Stimulated activated naive CD8-positive, alpha-beta T cell treated with anti-CD3 and anti-CD28 coated beads, Interleukin-15, amount 100 ng/mL, for 72 hours (primary cell): ENCODE data around the gene LXN.
A peak's percentile ranks its signal among the peaks of the same experiment; 100 is the strongest.

ENCODE experiments used
- ATAC-seq: fragments of 150-1000 bp; cut with Tn5 transposase; 2 replicates; pipeline ENCODE4 v1.10.0; 2021; ENCODE audit warnings: mild to moderate bottlenecking, moderate library complexity
- DNase-seq, 2 donors: peaks; one replicate each; pipeline ENCODE4 v3.0.0; 2021 to 2022
- H3K27ac Mint-ChIP-seq, 2 donors: one replicate each; pipeline ENCODE4 v1.8.0; 2022; ENCODE audit warnings: mild to moderate bottlenecking in 2 of 2, mixed read lengths in 2 of 2, moderate library complexity in 2 of 2
- H3K27me3 Mint-ChIP-seq: one replicate; pipeline ENCODE4 v1.8.0; 2022; ENCODE audit warnings: mixed read lengths
- H3K4me1 Mint-ChIP-seq: one replicate; pipeline ENCODE4 v1.8.0; 2022; ENCODE audit warnings: mild to moderate bottlenecking, mixed read lengths
- H3K4me3 Mint-ChIP-seq, 2 donors: one replicate each; pipeline ENCODE4 v1.8.0; 2022; ENCODE audit warnings: mild to moderate bottlenecking in 2 of 2, mixed read lengths in 2 of 2, moderate library complexity in 1 of 2
- H3K9me3 Mint-ChIP-seq, 2 donors: one replicate each; pipeline ENCODE4 v1.8.0; 2022; ENCODE audit warnings: mixed read lengths in 2 of 2

LXN gene, protein sequence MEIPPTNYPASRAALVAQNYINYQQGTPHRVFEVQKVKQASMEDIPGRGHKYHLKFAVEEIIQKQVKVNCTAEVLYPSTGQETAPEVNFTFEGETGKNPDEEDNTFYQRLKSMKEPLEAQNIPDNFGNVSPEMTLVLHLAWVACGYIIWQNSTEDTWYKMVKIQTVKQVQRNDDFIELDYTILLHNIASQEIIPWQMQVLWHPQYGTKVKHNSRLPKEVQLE

DNA sequence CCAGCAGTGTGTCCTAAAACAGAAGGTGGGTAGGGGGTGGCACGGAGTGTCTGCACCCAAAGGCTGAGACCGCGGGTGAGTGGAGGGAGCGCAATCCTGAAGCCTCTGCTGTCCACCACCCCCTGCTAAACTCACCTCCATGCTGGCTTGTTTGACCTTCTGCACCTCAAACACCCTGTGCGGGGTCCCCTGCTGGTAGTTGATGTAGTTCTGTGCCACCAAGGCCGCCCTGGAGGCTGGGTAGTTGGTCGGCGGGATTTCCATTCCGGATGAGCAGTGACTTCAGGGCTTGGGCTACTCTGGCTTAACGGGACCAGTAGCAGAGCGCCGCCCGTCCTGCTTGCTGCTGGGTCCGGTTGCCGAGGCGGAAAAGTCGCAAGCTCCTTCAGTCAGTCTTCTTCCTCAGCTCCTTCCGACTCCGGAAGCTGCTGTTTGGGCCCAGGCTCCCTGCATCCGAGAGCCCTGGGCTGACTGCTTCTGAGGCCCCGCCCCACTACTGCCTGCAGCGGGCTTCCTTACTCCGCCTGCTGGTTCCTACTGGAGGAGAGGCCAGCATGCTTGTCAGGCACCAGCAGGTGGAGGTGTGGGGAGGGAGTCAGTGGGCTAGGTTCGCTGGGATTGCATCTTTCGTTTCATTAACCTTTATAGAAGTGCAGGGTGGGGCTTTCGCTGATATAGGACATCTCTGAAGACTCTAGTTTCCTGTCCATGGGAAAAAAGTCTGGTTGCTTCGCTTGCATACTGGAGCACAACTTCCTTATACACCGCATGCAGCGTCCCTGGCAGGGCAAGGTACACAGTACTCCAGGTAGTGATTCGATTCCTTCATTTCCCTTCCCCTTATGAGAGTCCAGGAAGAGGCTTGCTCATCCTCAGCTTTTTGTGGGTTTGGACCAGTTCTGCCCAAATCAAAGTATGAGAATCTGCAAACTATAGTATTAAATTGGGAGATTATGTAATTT, at the start of gene LXN:
LXN (minus strand) TSS at position 434 of the 962 bp plus-strand sequence; CDS start at position 264, 170 bp downstream.
- Mint-ChIP-seq H3K4me1 (peaks cover 22% of the 10 kb centered on the region), H3K9me3 (no peaks in the 10 kb centered on the region), H3K27ac (peak within 1 kb of the TSS; percentile 89 to 91), H3K27me3 (no peaks in the 10 kb centered on the region), H3K4me3 (peak within 1 kb of the TSS; percentile 84 to 85)
- ATAC-seq (peak; percentile 99), DNase-seq (peak; percentile 75 to 86)

DNA sequence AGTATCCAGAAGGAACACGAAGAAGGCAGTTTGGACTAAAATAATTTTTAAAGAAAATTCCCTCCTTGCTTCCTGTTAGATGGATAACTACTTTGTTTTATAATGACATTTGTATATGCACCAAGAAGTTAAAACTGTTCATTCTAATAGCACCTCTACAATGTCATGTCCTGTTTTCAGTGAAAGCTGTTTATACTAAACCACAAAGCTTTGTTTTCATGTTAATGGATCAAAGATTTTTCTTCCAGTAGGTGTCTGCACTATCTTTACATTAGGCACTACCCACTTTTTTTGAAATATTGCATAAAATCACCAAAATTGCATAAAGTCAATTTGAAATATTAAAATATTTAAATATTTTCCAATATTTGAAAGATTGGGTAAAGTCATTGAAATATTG, 49.7 kb upstream of the LXN start:
- DNase-seq (no peak), ATAC-seq (no peak)
- Mint-ChIP-seq H3K27me3 (no peaks in the 10 kb centered on the region), H3K4me1 (peaks cover 36% of the 10 kb centered on the region), H3K9me3 (no peaks in the 10 kb centered on the region), H3K4me3 (no peak overlapping the region), H3K27ac (no peak overlapping the region)

DNA sequence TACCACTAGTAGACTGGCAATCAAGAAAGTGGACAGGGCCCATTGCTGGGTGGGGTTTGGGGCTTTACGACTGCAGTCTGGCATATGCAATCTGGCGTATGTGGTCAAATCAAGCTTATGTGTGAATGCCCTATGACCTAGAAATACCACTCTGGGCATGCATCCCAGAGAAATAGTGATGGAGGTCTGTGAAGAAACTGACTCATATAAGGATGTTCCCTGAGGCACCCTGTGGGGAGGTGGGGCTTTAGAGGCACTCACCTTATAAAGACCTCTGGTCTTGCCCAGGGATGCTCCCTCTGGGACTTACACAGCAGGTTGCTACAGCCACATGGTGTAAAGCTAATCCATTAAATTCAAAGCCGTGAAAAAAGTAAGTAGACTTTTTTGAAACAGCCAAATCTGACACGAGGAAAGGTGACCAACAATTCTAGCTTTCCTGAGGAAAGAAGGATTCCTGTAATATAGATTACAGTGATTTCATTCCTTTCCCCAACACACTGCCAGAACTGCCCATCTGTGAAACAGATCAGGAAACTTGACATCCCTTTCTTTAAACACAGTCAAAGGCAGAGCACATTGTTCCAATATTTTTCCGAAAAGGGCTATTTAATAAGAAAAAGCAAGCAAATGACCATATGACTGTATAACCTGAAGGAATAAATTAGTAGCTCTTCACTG, 46.2 kb upstream of the LXN start:
- Mint-ChIP-seq H3K4me3 (no peak overlapping the region), H3K9me3 (no peaks in the 10 kb centered on the region), H3K27me3 (no peaks in the 10 kb centered on the region), H3K4me1 (peaks cover 38% of the 10 kb centered on the region), H3K27ac (no peak overlapping the region)
- ATAC-seq (no peak), DNase-seq (no peak)

DNA sequence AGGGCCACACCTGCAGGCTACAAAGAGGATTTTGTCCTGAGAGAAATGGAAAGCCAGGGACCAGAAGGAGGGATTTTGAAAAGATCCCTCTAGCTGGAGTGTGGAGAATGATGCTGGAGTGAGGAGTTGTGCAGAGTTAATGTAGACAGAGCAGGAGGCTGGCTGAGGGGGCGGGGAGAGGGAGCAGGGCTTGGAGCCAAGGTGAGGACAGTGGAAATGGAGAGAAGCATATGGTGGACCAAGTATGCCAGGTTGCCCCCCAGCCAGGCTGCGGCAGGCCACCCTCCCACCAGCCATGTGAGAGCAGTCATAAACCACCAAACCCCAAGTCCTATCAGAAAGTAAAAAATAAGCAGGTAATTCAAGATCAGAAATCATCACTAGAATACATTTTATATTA, 45.1 kb upstream of the LXN start:
- H3K4me3 Mint-ChIP-seq = no peak overlapping the region
- no peak for ATAC-seq
- DNase-seq = no peak
- no peaks in the 10 kb centered on the region for H3K9me3 Mint-ChIP-seq
- no peaks in the 10 kb centered on the region for H3K27me3 Mint-ChIP-seq
- peaks cover 38% of the 10 kb centered on the region for H3K4me1 Mint-ChIP-seq
- H3K27ac Mint-ChIP-seq = no peak overlapping the region

DNA sequence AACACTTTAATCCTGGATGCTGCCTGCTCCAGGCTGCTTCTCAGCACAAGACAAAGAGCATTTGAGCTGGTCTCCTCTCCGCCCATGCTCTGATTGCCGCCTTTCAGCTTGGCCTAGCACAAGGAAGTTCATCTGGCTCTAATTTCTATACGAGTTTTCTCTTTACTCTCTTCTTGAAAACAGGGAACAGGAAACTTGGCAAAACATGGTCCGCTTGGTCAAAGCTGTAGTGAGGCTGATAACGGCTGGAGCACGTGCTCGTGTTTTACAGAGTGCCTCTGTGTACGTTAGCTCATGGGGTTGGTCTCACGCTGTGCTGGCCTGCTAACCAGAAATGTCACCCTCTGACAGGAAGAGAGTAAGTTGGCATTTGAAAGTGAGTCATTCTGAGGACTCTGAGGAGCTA, 40.6 kb upstream of the LXN start:
- Mint-ChIP-seq H3K27ac (peak overlapping the region in 1 of 2 donors; percentile 87), H3K27me3 (no peaks in the 10 kb centered on the region)
- ATAC-seq = peak; percentile 78

DNA sequence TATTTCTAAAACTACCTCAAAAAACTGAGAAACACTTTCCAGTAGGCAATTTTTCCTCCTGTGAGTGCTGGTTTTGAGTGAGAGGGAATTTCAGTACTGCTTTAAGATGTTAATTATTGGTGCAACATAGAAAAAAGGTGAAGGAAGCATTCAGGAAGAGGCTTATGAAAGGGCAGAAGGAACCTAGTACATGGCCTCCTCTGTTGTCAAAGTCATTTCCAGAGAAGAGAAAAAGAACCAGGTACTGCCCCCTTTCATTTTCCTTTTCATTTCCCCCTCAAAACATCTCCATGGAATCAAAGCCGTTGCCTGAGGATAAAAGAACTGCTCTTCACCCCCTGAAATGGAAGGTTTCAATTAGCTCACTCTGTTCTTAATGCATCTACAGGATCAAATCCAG, 40.0 kb upstream of the LXN start:
- ATAC-seq = peak; percentile 27
- no peaks in the 10 kb centered on the region for H3K9me3 Mint-ChIP-seq
- H3K4me1 Mint-ChIP-seq = peaks cover 27% of the 10 kb centered on the region
- no peak for DNase-seq
- peak overlapping the region in 1 of 2 donors; percentile 87 for H3K27ac Mint-ChIP-seq
- H3K4me3 Mint-ChIP-seq = peak overlapping the region in 1 of 2 donors; percentile 51
- no peaks in the 10 kb centered on the region for H3K27me3 Mint-ChIP-seq

More for the DNA sequence above, 40.6 kb upstream of the LXN start:
- H3K4me3 Mint-ChIP-seq = peak overlapping the region in 1 of 2 donors; percentile 33
- no peaks in the 10 kb centered on the region for H3K9me3 Mint-ChIP-seq
- no peak for DNase-seq
- peaks cover 27% of the 10 kb centered on the region for H3K4me1 Mint-ChIP-seq

DNA sequence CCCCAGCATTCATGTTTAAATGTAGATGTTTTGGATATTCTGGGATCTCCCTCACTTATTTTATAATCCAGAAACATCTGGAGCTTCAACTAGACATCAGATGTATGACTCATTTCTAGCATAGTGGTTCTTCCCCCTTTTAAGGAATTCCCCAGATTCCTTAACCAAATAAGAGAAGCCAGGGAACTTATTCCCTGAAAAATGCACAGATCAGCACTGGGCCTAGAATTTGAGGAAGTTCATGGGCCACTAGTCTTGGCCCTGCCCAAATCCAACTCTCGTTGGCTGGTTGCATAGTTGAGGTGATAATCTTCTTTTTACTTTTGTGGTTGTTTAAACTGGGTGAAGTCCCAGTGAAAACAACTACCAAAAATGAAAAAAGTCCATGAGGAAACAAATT, 39.4 kb upstream of the LXN start:
- H3K9me3 Mint-ChIP-seq = no peaks in the 10 kb centered on the region
- peaks cover 27% of the 10 kb centered on the region for H3K4me1 Mint-ChIP-seq
- no peaks in the 10 kb centered on the region for H3K27me3 Mint-ChIP-seq
- peak overlapping the region in 1 of 2 donors; percentile 51 for H3K4me3 Mint-ChIP-seq
- ATAC-seq (peak; percentile 35), DNase-seq (no peak)
- H3K27ac Mint-ChIP-seq = peak overlapping the region; percentile 87 to 89

DNA sequence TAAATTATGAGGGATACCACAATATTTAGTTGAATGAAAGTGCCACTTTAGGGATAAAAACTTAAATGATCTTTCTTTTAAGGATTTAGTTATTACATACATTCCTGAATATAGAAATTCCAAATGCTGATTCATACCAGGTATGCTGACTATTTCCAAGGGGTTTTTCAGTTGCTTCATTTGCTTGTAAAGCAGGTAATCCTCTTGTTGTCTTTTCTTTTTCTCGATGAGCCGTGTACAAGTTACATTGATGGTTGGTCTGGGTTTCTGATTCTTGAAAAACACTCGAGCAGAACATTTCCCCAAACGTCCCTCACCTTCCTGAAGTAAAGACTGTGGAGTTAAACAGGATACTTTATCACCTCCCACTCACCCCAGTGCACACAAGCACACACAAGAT, 38.2 kb upstream of the LXN start:
- no peak for DNase-seq
- no peak for ATAC-seq

DNA sequence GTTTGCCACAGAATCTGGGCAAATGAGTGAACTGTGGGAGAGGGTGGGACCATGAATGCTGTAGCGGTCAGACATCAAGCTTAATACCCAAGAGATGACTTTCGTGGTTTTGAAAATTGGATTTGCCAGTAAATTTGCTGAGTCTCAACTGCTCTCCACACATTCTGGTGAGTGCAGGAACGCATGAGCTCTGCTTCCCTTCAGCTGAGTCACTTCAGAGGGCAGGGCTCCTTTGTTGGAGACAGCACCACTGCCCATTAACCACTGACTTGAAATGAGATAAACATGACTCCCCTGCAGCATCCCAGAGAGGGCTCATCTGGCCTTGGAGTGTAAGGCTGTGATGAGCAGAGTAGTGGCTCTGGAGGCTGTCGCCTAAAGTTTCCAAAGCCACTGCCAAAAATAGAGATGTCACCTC, 37.2 kb upstream of the LXN start:
- Mint-ChIP-seq H3K27ac (no peak overlapping the region), H3K9me3 (no peaks in the 10 kb centered on the region), H3K27me3 (no peaks in the 10 kb centered on the region), H3K4me3 (no peak overlapping the region), H3K4me1 (peaks cover 27% of the 10 kb centered on the region)
- no peak for DNase-seq
- ATAC-seq = no peak

More for the DNA sequence above, 38.2 kb upstream of the LXN start:
- Mint-ChIP-seq H3K9me3 (no peaks in the 10 kb centered on the region), H3K4me3 (no peak overlapping the region), H3K27ac (no peak overlapping the region), H3K27me3 (no peaks in the 10 kb centered on the region), H3K4me1 (peaks cover 27% of the 10 kb centered on the region)

DNA sequence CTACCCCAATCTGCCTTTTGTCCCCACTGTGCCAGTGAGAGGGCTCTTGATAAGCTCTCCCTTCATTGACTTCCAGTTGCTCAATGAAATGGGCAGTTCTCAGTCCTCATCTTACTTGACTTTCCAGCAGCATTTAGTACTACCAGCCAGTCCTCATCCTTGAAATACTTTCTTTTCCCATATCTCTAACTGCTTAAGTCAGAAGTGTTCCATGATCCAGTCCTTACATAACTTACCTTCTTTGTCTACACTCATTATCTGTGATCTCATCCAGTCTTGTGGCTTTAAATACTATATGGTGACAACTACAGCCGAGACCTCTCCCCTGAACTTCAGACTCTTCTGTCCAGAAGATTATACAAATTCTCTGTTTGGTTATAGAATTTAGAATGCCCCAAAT, 31.1 kb upstream of the LXN start:
- no peak for ATAC-seq
- no peak for DNase-seq
- Mint-ChIP-seq H3K27me3 (no peaks in the 10 kb centered on the region), H3K9me3 (no peaks in the 10 kb centered on the region), H3K27ac (peak overlapping the region in 1 of 2 donors; percentile 36), H3K4me3 (no peak overlapping the region), H3K4me1 (no peaks in the 10 kb centered on the region)

DNA sequence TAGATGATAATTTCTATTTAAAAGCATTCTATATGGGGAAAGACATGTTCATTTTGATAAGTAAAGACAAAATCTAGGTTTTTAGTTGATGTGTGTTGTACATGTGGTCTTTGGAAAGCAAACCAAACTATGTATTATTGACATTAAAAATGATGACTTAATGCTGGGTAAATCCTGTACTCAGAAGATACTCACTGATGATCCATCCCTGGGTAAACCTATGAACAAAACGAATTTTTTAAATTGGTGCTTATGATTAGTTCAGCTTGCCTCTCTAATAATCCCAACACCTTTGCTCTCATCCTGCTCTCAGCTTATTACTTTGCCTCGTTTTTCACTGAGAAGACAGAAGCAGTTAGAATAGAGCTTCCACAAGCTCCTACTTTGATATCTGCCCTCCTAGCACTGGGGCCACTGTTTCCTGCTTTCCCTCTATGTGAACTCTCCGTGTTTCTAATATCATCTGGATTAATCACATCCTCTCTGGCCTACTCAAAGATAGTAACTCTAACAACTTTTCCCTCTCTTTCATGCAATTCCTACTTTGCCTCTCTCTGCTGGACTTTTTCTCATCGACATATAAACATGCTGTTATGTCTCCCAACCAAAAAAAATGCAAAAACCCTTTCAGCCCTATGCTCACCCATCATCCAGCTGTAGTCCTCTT, 30.5 kb upstream of the LXN start:
- DNase-seq = no peak
- Mint-ChIP-seq H3K9me3 (no peaks in the 10 kb centered on the region), H3K4me1 (no peaks in the 10 kb centered on the region), H3K27ac (no peak overlapping the region), H3K4me3 (no peak overlapping the region), H3K27me3 (no peaks in the 10 kb centered on the region)
- no peak for ATAC-seq

DNA sequence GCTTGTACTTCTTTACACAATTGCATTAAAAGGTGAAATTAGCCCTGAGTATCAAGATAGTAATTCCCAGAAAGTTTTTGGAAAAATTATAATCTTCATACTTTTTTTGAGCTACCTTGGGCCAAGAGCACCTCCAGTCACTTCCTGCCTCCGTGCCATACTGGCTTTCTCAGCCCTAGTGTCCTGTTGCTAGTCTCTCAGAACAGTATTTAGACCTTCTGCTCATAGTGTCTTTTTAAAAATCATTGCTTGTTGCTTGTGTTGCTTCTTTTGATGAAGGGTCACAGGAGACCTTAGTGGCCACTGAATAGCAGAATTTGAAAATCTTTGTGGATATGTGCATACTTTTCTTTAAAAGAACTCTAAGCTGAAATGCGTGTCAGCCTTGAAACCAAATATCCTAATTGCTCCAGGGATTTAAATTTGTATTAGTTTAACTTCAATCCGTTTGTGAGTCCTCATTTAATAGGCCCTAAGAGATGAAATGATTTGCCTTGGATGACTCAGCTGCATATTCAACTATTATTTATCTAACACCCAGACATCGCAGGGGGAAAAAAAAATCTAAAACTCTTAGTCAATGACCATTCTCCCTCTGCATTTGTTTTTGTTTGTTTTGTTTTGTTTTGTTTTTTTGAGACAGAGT, 29.1 kb upstream of the LXN start:
- no peaks in the 10 kb centered on the region for H3K4me1 Mint-ChIP-seq
- H3K27me3 Mint-ChIP-seq = no peaks in the 10 kb centered on the region
- H3K4me3 Mint-ChIP-seq = no peak overlapping the region
- no peak for DNase-seq
- ATAC-seq = no peak
- H3K27ac Mint-ChIP-seq = no peak overlapping the region
- H3K9me3 Mint-ChIP-seq = no peaks in the 10 kb centered on the region

DNA sequence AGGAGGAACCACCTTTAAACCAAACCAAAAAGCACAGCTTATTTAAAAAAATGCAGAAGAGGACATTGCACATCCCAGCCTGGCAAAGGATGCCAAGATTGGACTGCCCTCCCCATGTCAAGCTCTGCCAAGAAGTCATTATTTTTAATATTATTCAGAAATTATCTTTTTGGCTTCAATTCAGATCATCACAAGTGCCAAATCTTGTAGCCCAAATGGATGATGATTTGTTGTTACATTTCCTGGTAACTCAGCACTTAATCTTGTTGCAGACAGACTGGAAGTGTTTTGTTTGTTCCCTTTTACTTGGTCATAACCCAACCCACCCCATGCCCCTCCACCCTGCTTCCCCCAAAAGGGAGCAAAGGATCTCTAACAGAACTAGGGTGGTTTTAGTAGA, 28.1 kb upstream of the LXN start:
- no peaks in the 10 kb centered on the region for H3K4me1 Mint-ChIP-seq
- DNase-seq = no peak
- no peak overlapping the region for H3K27ac Mint-ChIP-seq
- no peaks in the 10 kb centered on the region for H3K9me3 Mint-ChIP-seq
- ATAC-seq = no peak
- H3K4me3 Mint-ChIP-seq = no peak overlapping the region
- no peaks in the 10 kb centered on the region for H3K27me3 Mint-ChIP-seq

DNA sequence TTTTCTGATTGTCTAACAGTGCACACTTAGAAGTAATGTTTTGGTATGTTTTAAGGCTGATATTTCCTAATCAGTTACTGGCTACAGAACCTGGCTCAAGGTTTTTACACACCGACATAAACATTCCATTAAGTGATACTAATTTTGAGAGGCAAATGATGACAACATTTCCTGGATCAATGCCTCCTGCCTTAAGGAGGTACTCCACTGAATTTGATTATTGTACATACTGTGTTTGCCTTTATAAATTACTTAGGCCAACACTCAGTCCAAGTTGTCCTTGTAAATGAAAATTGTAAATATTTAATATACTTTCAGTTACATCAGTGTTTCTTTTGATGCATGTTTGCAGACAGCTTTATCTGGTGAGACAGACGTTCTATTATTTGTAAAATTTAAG, 24.2 kb upstream of the LXN start:
- DNase-seq (no peak), ATAC-seq (no peak)
- no peaks in the 10 kb centered on the region for H3K4me1 Mint-ChIP-seq
- H3K27me3 Mint-ChIP-seq = no peaks in the 10 kb centered on the region
- no peak overlapping the region for H3K4me3 Mint-ChIP-seq
- H3K9me3 Mint-ChIP-seq = no peaks in the 10 kb centered on the region
- no peak overlapping the region for H3K27ac Mint-ChIP-seq
